Stomach (tissue), 4 donors: Measurements from ENCODE around the gene MAP7.

Experiments
- POLR2A ChIP-seq, 4 donors: fragments of 450-650 bp; IDR thresholded peaks; one replicate each; pipeline ENCODE4 v1.6.1; 2016; ENCODE audit warnings: antibody characterized with exemption in 4 of 4, control low read depth in 2 of 4, mild to moderate bottlenecking in 1 of 4, moderate library complexity in 1 of 4
- TF ChIP-seq, protein P1 (sequence below), 7 experiments: fragments of 450-650 bp in 4 of 7; fragments of 200-600 bp in 3 of 7; sonication (generic) in 3 of 7; IDR thresholded peaks; one replicate each; pipeline ENCODE4 v1.5.1; 2016 to 2019; ENCODE audit warnings: antibody characterized with exemption in 7 of 7, control low read depth in 2 of 7, mild to moderate bottlenecking in 1 of 7

DNA sequence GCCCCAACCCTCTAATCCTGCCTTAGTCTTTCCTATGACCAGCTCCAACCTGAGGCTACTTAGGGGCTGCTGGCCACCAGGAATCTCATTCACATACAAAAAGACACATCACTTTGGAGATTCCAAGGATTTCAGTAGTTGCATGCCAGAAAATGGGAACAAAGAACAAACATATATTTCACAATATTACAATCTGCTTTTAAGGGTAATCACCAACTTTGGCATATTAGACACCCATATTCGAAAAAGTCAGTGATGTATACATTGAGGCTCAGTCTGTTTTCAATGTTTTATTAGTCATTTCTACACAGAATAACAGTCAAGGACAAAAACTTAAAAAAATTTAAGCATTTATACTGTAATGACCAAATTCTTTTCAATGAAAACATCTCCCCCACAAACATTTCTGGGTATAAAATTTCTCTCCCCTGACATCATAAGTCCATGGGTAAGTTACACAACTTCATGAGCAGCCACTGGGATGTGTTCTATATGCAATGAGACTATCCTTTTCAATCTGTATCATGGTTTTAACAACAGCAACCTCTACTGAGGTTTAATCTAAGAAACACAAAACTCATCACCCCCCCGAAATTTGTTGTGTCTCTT lies 103.5 kb downstream of the MAP7 start:
- TF ChIP-seq, protein P1, sequence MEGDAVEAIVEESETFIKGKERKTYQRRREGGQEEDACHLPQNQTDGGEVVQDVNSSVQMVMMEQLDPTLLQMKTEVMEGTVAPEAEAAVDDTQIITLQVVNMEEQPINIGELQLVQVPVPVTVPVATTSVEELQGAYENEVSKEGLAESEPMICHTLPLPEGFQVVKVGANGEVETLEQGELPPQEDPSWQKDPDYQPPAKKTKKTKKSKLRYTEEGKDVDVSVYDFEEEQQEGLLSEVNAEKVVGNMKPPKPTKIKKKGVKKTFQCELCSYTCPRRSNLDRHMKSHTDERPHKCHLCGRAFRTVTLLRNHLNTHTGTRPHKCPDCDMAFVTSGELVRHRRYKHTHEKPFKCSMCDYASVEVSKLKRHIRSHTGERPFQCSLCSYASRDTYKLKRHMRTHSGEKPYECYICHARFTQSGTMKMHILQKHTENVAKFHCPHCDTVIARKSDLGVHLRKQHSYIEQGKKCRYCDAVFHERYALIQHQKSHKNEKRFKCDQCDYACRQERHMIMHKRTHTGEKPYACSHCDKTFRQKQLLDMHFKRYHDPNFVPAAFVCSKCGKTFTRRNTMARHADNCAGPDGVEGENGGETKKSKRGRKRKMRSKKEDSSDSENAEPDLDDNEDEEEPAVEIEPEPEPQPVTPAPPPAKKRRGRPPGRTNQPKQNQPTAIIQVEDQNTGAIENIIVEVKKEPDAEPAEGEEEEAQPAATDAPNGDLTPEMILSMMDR (IDR thresholded peaks at IDR 0.05) = no peak
- TF ChIP-seq POLR2A (IDR thresholded peaks at IDR 0.05) = no peak
